Measurements from ENCODE around the gene CROCC2. TPM values are rescaled to one million over a fixed set of nuclear protein-coding genes. Genes with fewer than 3 reads are reported as not detected.

CROCC2 gene
- total RNA-seq, 2 experiments from 2014 or later: not detected

DNA sequence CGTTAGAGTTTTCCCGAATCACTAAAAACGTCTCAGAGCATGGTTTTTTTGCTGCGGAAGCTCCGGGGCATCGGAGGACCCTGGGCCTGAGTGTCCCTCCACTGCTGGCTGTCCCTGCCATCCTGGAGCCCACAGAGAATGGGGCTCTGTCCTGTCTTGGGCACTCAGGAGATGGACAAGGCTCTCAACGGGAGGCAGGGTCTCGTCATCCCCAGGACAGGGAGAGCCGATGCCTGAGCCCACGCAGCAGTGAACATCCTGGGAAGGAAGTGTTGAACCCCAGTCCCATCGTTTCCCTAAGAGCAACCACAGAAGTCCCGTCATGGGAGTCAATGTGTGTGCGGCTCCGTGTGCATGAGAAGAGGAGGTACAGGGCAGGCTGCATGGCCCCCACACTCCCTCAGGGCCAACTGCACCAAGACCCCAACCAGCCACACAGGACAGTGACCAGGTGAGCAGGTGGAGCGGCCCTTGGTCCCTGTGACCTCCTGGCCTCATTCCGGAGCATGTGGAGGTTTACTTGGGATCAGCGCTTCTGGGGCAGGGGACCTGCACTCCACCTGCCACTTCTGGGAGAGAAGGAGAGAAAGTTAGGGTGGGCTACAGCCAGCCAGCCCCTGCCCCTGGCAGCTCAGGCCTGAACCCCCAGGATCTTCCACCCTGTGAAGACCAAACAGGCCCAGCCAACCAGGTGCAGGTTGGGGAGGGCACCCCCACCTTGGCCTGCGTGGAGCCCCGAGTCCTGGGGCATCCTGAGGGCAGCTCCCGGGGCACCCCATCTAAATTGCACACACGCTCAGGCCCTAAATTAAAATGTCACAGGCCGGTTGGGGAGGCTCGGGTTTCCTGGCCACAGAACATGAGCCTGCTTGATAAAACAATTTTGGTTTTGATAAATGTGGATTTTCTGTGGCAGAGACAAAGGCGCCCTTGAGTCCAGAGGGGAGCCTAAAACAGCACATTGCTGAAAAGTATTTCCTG lies 89.2 kb downstream of the CROCC2 start:
- H3K4me1 Mint-ChIP-seq (ENCODE audit: low read depth): peaks cover 6% of the 10 kb centered on the region
- H3K9me3 Mint-ChIP-seq: no peaks in the 10 kb centered on the region
- H3K4me3 Mint-ChIP-seq: no peak overlapping the region
- DNase-seq (no peak), ATAC-seq (no peak)
- peaks cover 15% of the 10 kb centered on the region for H3K27me3 Mint-ChIP-seq
- TF ChIP-seq, protein P1, sequence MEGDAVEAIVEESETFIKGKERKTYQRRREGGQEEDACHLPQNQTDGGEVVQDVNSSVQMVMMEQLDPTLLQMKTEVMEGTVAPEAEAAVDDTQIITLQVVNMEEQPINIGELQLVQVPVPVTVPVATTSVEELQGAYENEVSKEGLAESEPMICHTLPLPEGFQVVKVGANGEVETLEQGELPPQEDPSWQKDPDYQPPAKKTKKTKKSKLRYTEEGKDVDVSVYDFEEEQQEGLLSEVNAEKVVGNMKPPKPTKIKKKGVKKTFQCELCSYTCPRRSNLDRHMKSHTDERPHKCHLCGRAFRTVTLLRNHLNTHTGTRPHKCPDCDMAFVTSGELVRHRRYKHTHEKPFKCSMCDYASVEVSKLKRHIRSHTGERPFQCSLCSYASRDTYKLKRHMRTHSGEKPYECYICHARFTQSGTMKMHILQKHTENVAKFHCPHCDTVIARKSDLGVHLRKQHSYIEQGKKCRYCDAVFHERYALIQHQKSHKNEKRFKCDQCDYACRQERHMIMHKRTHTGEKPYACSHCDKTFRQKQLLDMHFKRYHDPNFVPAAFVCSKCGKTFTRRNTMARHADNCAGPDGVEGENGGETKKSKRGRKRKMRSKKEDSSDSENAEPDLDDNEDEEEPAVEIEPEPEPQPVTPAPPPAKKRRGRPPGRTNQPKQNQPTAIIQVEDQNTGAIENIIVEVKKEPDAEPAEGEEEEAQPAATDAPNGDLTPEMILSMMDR (IDR thresholded peaks at IDR 0.05): no peak
- POLR2A ChIA-PET: no interaction called here
- no peak overlapping the region for H3K27ac Mint-ChIP-seq
- intact Hi-C loops (cut with micrococcal nuclease): no loop called here
- CTCF ChIA-PET: interaction anchor here (0.6 kb wide), 1 partner anchor 85 kb away, joined by 3 read pairs; no protein-coding TSS in a partner anchor
- no peaks in the 10 kb centered on the region for H3K36me3 Mint-ChIP-seq (ENCODE audit: low read depth)

GRCh38 chr2:240996161-240996833 lies 90.2 kb downstream of the CROCC2 start:
- Mint-ChIP-seq H3K27ac (no peak overlapping the region), H3K4me1 (ENCODE audit: low read depth) (peaks cover 6% of the 10 kb centered on the region), H3K9me3 (no peaks in the 10 kb centered on the region), H3K4me3 (no peak overlapping the region), H3K36me3 (ENCODE audit: low read depth) (no peaks in the 10 kb centered on the region), H3K27me3 (peaks cover 15% of the 10 kb centered on the region)
- no peak for DNase-seq
- POLR2A ChIA-PET: no interaction called here
- intact Hi-C loops (cut with micrococcal nuclease): no loop called here
- TF ChIP-seq, protein P1 (IDR thresholded peaks at IDR 0.05): no peak
- CTCF ChIA-PET: no interaction called here
- no peak for ATAC-seq

DNA sequence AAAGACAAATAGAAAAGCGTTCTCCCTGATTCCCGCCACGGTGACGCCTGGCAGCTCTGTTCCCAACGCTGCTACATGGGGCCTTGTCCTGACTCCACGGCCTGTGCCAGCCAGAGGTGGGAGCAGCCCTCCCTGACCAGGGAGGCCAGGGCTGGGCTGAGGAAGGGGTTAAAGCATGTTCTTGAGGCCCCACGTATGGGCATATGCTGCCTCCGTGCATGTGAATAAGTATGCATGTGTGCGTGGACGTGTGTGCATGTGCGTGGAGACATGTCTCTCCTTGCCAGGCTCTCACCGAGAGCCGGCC lies 90.7 kb downstream of the CROCC2 start:
- ChIA-PET CTCF (no interaction called here), POLR2A (interaction anchor here (0.6 kb wide), 1 partner anchor 15 kb away, joined by 3 read pairs; no protein-coding TSS in a partner anchor)
- H3K9me3 Mint-ChIP-seq: no peaks in the 10 kb centered on the region

DNA sequence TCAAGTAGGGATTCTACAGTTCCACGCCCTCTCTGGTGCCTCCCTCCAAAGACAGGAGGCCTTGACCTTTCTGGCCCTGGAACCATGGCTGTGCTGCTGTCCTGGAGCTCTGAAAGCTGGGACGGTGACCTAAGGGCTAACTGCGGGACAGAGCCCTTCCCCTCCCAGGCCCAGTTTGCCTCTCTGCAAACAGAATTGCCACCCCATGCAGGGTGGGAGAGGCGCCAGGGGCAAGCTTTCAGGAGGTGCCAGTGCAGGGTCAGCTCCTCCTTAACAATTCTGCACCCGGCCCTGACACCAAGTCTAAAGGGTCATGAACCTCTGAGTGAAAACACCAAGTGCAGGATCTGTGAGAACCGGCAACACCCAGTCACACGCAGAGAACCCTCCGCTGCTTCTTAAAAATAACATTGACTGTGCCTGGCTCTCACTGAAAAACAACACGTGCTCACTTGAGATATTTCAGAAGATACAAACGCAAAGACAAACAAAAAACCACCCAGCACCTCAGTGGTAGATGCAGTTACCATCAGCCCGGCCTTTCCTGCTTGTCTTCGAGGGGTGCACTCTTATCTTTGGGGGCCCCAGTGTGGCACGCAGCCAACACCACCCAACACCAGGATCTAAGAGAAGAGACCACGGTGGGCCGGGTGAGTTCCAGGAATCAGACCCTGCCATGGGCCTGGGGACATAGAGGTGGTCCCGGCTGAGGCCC lies 91.2 kb downstream of the CROCC2 start:
- DNase-seq (no peak), ATAC-seq (no peak)
- Mint-ChIP-seq H3K4me3 (peak overlapping the region; percentile 46), H3K36me3 (ENCODE audit: low read depth) (no peaks in the 10 kb centered on the region), H3K27me3 (peaks cover 15% of the 10 kb centered on the region), H3K4me1 (ENCODE audit: low read depth) (peaks cover 6% of the 10 kb centered on the region), H3K27ac (no peak overlapping the region), H3K9me3 (no peaks in the 10 kb centered on the region)
- TF ChIP-seq, protein P1 (IDR thresholded peaks at IDR 0.05): no peak
- ChIA-PET POLR2A (interaction anchor here (0.6 kb wide), 1 partner anchor 15 kb away, joined by 3 read pairs; no protein-coding TSS in a partner anchor), CTCF (no interaction called here)
- intact Hi-C loops (cut with micrococcal nuclease): no loop called here

More for the DNA sequence above, 90.7 kb downstream of the CROCC2 start:
- TF ChIP-seq, protein P1 (IDR thresholded peaks at IDR 0.05): no peak
- Mint-ChIP-seq H3K36me3 (ENCODE audit: low read depth) (no peaks in the 10 kb centered on the region), H3K4me3 (no peak overlapping the region), H3K27me3 (peaks cover 15% of the 10 kb centered on the region), H3K27ac (no peak overlapping the region), H3K4me1 (ENCODE audit: low read depth) (peaks cover 6% of the 10 kb centered on the region)
- DNase-seq (no peak), ATAC-seq (no peak)
- intact Hi-C loops (cut with micrococcal nuclease): no loop called here
